Measurements from ENCODE around the gene CFAP74.
"Not testable (repeated sequence)": the region's sequence is repeated elsewhere in the genome, so short reads cannot be mapped to it uniquely, and the experiment has no call there.

CFAP74 gene

DNA sequence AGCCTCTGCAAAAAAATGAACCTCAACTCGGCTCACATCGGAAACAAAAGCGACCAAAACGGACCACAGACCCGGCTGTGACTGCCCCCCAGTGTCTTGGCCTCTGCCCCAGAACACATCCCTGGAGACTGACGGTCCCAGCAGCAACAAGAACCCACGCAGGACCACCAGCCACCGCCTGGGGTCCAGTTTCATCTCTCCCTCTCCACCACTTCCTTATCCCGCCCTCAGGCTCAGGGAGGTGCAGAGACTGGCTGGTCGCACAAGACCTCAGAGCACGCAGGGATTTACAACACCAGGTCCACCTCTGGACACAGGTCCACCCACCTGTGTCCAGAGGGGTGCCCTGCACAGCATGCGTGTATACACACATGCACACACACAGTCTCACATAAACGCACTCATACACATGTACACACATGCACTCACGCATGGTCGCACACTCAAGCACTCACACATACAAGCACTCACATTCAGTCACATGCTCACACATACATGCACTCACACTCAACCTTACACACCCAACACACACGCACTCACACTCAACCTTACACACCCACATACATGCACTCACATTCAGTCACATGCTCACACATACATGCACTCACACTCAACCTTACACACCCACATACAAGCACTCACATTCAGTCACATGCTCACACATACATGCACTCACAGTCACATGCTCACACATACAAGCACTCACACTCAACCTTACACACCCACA, 65.9 kb downstream of the CFAP74 start:
- TF ChIP-seq, protein P1, sequence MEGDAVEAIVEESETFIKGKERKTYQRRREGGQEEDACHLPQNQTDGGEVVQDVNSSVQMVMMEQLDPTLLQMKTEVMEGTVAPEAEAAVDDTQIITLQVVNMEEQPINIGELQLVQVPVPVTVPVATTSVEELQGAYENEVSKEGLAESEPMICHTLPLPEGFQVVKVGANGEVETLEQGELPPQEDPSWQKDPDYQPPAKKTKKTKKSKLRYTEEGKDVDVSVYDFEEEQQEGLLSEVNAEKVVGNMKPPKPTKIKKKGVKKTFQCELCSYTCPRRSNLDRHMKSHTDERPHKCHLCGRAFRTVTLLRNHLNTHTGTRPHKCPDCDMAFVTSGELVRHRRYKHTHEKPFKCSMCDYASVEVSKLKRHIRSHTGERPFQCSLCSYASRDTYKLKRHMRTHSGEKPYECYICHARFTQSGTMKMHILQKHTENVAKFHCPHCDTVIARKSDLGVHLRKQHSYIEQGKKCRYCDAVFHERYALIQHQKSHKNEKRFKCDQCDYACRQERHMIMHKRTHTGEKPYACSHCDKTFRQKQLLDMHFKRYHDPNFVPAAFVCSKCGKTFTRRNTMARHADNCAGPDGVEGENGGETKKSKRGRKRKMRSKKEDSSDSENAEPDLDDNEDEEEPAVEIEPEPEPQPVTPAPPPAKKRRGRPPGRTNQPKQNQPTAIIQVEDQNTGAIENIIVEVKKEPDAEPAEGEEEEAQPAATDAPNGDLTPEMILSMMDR (IDR thresholded peaks at IDR 0.05; ENCODE audit: low read depth, low read length): no peak
- no peak overlapping the region for H3K4me3 ChIP-seq (ENCODE audit: low read depth, low read length)

DNA sequence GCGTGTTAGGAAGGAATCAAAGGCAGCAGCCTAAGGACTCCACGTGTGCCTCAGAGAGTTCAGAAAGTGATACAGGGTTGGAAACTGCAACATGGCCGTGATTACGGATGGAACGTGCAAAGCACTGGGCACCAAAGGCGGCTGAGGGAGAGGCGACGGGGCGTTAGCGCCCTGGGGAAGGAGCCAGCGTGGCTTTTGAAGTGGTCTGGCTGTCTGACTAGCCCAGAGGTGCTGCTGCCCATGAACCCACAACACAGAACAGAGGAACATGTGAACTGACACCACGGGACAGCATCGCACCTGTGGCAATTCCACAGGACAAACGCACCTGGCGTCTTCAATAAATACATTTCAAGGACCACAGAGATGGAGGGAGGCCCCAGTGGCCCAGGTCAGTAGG, 66.5 kb downstream of the CFAP74 start:
- TF ChIP-seq, protein P1 (IDR thresholded peaks at IDR 0.05; ENCODE audit: low read depth, low read length): no peak
- no peak overlapping the region for H3K4me3 ChIP-seq (ENCODE audit: low read depth, low read length)

DNA sequence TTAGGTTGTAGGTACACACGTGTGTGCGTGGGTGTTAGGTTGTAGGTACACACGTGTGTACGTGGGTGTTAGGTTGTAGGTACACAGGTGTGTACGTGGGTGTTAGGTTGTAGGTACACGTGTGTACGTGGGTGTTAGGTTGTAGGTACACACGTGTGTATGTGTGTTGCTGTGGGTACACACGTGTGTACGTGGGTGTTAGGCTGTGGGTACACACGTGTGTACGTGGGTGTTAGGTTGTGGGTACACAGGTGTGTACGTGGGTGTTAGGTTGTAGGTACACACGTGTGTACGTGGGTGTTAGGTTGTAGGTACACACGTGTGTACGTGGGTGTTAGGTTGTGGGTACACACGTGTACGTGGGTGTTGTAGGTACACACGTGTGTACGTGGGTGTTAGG, 68.7 kb downstream of the CFAP74 start:
- not testable (repeated sequence) for H3K4me3 ChIP-seq (ENCODE audit: low read depth, low read length)

DNA sequence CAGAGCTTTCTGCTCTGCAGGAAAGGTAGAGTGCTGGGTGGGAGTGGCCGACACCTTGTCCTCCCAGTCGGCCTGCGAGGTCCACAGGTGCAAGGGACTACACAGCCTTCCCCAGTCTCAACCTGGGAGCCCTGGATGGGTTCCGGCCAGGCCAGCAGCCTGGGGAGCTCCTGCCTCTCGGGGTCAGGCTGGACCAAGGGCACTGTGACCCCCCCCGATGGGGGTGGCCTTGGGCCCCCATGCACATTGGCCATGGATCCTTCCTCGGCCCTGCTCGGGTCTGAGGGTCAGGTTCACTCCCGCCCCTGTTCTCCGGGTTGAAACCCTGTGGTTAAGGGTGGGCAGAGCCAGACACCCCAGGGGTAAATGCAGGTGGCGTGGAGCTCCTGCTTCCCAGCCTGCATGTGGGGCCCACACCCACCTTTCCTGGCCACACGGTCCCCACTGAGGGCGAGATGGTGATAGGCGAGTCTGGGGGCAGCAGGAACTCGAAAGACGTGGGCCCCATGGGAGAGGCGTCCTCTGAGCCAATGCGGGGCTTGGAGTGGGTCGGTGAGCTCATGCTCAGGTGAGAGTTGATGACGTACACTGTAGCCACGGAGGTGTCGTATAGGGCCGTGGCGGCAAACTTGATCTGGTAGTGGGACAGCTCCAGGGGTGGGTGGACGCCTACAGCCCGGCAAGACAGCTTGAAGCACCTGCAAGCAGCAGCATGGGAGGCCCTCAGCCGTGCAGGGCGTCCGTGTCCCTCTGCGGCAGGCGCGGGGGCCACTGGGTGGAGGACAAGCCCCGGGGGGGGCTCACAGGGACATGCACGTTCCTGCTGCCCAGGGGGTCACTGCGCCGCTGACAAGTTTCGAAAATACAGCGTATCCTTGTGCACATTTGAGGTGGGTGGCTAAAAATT, 73.7 kb downstream of the CFAP74 start:
- TF ChIP-seq, protein P1 (IDR thresholded peaks at IDR 0.05; ENCODE audit: low read depth, low read length): no peak
- no peak overlapping the region for H3K4me3 ChIP-seq (ENCODE audit: low read depth, low read length)

DNA sequence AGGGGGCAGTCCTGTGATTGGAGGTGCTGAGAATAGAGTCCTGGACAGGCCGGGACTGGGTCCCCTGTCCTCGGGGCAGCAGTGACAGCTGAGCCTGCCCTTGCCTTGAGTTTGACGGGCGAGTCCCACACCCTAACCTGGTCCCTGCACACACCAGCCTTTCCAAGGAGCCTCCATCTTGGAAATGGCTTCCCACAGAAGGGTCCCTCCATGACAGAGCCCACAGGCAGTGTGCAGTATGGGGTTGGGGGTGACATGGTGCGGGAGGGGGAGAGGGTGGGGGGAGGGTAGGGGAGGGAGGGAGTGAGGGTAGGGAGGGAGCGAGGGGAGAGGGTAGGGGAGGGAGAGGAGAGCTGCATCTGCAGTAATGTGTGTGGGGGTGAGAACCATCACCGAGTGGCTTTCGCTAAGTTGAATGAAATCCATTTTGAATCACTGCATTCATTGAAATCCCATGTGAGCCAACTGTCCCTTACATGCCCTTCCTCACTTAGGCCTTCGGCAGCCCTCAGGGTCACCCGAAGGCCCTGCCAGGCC, 74.4 kb downstream of the CFAP74 start:
- TF ChIP-seq, protein P1 (IDR thresholded peaks at IDR 0.05; ENCODE audit: low read depth, low read length): no peak
- no peak overlapping the region for H3K4me3 ChIP-seq (ENCODE audit: low read depth, low read length)

DNA sequence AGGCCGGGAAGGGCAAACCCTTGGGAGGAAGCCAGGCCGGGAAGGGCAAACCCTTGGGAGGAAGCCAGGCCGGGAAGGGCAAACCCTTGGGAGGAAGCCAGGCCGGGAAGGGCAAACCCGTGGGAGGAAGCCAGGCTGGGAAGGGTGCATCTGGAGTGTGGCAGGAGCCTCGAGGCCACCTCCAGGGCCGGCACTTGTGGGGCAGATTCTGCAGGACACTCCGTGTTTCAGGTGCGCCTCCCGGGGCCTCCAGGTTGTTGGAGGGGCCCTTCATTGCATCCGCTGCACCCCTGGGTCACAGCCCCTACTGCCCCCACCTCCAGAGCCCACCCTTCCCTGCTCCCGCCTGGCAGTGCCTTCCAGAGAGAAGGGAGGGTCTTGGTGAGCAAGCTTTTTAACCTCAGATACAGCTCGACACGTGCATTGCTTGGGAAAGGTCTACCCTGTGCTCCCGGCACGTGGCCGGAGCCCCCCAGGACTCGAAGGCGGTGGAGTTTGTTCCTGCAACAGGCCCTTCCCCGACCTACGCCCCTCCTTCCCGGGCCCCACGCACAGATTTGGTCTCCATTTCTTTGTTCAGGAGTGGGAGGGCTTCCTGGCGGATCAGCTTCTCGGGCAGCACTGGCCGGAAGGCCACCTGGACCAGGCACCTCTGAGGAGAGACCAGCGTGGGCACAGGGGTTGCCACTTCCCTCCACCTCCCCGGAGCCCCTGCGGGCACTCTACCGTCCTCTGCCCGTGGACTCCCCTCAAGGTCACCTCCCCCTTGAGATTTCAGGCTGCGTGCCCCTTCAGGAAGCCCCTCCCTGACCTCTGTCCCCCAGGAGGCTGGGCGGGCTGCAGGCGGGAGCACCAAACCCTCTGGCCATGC, 75.1 kb downstream of the CFAP74 start:
- TF ChIP-seq, protein P1 (IDR thresholded peaks at IDR 0.05; ENCODE audit: low read depth, low read length): no peak
- H3K4me3 ChIP-seq (ENCODE audit: low read depth, low read length): no peak overlapping the region

DNA sequence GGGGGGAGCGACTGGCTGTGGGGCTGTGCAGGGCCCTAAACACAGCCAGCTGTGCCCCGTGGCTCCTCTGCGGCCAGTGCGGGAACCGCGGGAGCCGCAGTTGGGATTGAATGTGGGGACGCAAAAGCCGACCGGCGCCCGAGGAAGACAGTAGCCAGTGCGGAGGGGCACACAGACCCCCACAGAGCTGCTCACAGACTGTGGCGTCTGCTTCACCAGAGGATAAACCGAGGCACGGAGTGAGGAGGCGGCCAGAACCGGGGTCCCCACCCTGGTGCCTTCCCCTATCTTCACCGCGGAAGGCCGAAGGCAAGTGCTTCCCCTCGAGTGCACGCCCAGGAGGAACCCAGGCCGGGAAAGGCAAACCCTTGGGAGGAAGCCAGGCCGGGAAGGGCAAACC, 75.8 kb downstream of the CFAP74 start:
- TF ChIP-seq, protein P1 (IDR thresholded peaks at IDR 0.05; ENCODE audit: low read depth, low read length): no peak
- H3K4me3 ChIP-seq (ENCODE audit: low read depth, low read length): no peak overlapping the region

Data from WI38 (cell line).